Measurements from ENCODE around the gene PTPN14.

PTPN14 gene

DNA sequence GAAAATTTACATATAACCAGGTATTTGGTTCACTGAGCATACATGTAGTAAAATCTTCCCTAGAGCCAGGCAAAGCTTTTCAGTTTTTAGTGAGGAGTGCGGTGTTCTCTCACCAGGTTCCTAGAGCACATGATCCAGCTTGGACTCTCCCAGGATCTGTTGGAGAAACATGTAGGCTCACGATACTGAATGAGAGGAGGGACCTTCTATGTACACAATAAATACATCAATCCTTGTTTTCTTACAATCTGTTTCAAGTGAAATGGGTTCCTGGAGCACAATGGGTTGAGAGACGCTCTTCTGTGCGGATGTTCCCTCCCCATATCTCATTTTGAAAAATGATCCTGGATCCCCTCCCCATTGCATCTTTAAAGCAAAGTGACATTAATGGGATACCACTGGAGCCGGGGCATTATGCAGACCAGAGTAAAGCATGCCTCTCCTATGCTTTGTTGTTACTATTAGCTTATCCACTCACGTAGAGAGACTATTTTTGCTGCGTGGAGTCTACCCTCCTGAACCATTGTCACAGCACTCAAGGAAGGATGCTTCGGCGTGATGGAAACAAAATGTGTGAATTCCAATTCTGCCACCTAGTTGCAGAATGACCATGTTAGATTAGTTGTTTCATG is 251.1 kb downstream of the PTPN14 start:
- TF ChIP-seq, protein P1, sequence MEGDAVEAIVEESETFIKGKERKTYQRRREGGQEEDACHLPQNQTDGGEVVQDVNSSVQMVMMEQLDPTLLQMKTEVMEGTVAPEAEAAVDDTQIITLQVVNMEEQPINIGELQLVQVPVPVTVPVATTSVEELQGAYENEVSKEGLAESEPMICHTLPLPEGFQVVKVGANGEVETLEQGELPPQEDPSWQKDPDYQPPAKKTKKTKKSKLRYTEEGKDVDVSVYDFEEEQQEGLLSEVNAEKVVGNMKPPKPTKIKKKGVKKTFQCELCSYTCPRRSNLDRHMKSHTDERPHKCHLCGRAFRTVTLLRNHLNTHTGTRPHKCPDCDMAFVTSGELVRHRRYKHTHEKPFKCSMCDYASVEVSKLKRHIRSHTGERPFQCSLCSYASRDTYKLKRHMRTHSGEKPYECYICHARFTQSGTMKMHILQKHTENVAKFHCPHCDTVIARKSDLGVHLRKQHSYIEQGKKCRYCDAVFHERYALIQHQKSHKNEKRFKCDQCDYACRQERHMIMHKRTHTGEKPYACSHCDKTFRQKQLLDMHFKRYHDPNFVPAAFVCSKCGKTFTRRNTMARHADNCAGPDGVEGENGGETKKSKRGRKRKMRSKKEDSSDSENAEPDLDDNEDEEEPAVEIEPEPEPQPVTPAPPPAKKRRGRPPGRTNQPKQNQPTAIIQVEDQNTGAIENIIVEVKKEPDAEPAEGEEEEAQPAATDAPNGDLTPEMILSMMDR (conservative IDR thresholded peaks at IDR 0.05; ENCODE audit: control insufficient read depth, insufficient read depth, low read depth, low read length), result no peak
- no peak overlapping the region for H3K4me3 ChIP-seq (ENCODE audit: control insufficient read depth, low read depth, low read length)
- DNase-seq (ENCODE audit: low read depth), result no peak
